HCT116 (cell line): Measurements from ENCODE around the gene RNF111. TPM values are rescaled to one million over a fixed set of nuclear protein-coding genes. Genes with fewer than 3 reads are reported as not detected.

ENCODE experiments used
- ATAC-seq: fragments of 200-7000 bp; cut with Tn5 transposase; 2 replicates; pipeline ENCODE4 v1.9.1; 2020; ENCODE audit warnings: mild to moderate bottlenecking, moderate library complexity
- BruUV-seq: library from RNA; stranded (reverse); fragments of 400-500 nt; replicated peaks from 2 replicates; lab custom pipeline; 2021; lab: Mats Ljungman, UMichigan
- CTCF ChIA-PET: fragments of 300-600 bp; sonication (Branson Sonifier 250); formaldehyde crosslinking; loops from one replicate; lab custom pipeline; 2021; ENCODE audit warnings: antibody characterized with exemption; lab: Charles Lee
- POLR2A ChIA-PET: fragments of 300-600, 350-600 bp; sonication (Branson Sonifier 250); formaldehyde crosslinking; loops from one replicate; lab custom pipeline; 2021; ENCODE audit warnings: antibody characterized with exemption; lab: Charles Lee
- RAD21 ChIA-PET, 2 experiments: fragments of 300-600 bp; sonication (Branson Sonifier 250); formaldehyde crosslinking; loops; one replicate each; lab custom pipeline; 2023; ENCODE audit warnings: low total read pairs in 2 of 2; ENCODE audit not compliant: uncharacterized antibody in 2 of 2, unreplicated experiment in 2 of 2, low non-redundant PET in 1 of 2; lab: Charles Lee
- DNase-seq: peaks from one replicate; pipeline ENCODE4 v3.0.0-alpha.2; 2010; ENCODE audit warnings: low read depth, low spot score
- H2AFZ ChIP-seq: fragments of 200-600 bp; shearing (Covaris generic), sonication (generic); 2 replicates; pipeline ENCODE4 v1.6.1; 2017; ENCODE audit warnings: low read depth, mixed run types, mixed read lengths, antibody characterized with exemption, low read length; ENCODE audit not compliant: poor library complexity, severe bottlenecking
- H3K27ac ChIP-seq: 2 replicates; pipeline ENCODE4 v1.5.1; 2012; ENCODE audit warnings: low read depth, low read length
- H3K27me3 ChIP-seq: fragments of 200-600 bp; sonication (generic); 2 replicates; pipeline ENCODE4 v1.6.1; 2016; ENCODE audit warnings: mixed run types, low read length, mixed read lengths; ENCODE audit not compliant: insufficient read depth
- H3K36me3 ChIP-seq, 2 experiments: fragments of 200-500 bp in 1 of 2; fragments of 200-600 bp in 1 of 2; sonication (Bioruptor generic) in 1 of 2; sonication (generic) in 1 of 2; 2 replicates each; pipeline versions ENCODE4 v1.5.1 to v1.6.1; 2014 to 2016; ENCODE audit warnings: low read length in 2 of 2, inconsistent platforms in 1 of 2, mixed read lengths in 1 of 2, mixed run types in 1 of 2; ENCODE audit not compliant: insufficient read depth in 2 of 2, control insufficient read depth in 1 of 2
- H3K4me1 ChIP-seq, 2 experiments: fragments of 200-600 bp in 1 of 2; sonication (generic) in 1 of 2; 2 replicates each; pipeline versions ENCODE4 v1.5.1 to v1.6.1; 2012 to 2017; ENCODE audit warnings: low read length in 2 of 2, inconsistent platforms in 1 of 2, mild to moderate bottlenecking in 1 of 2, mixed read lengths in 1 of 2, mixed run types in 1 of 2, moderate library complexity in 1 of 2; ENCODE audit not compliant: insufficient read depth in 2 of 2, control insufficient read depth in 1 of 2
- H3K4me2 ChIP-seq: fragments of 200-600 bp; sonication (generic); 2 replicates; pipeline ENCODE4 v1.6.1; 2017; ENCODE audit warnings: mixed run types, low read length, mixed read lengths
- H3K4me3 ChIP-seq, 2 experiments: fragments of 200-600 bp in 1 of 2; sonication (generic) in 1 of 2; replicated peaks in 1 of 2; 2 replicates each; pipeline ENCODE4 v1.5.1; 2011 to 2016; ENCODE audit warnings: low read length in 2 of 2, control low read depth in 1 of 2, low read depth in 1 of 2, mild to moderate bottlenecking in 1 of 2, mixed read lengths in 1 of 2, mixed run types in 1 of 2
- H3K79me2 ChIP-seq: fragments of 200-600 bp; sonication (generic); 2 replicates; pipeline ENCODE4 v1.6.1; 2017; ENCODE audit warnings: mild to moderate bottlenecking, mixed run types, low read length, moderate library complexity, mixed read lengths; ENCODE audit not compliant: insufficient read depth
- H3K9ac ChIP-seq: fragments of 200-600 bp; sonication (generic); 2 replicates; pipeline ENCODE4 v1.6.1; 2016; ENCODE audit warnings: low read length, mixed read lengths
- H3K9me2 ChIP-seq: fragments of 200-600 bp; sonication (generic), shearing (Covaris generic); 2 replicates; pipeline ENCODE4 v1.6.1; 2017; ENCODE audit warnings: mixed run types, mild to moderate bottlenecking, moderate library complexity; ENCODE audit not compliant: insufficient read depth
- H3K9me3 ChIP-seq, 2 experiments: fragments of 200-500 bp in 1 of 2; fragments of 200-600 bp in 1 of 2; sonication (Bioruptor generic) in 1 of 2; sonication (generic) in 1 of 2; 2 replicates each; pipeline ENCODE4 v1.6.1; 2014 to 2017; ENCODE audit warnings: low read length in 2 of 2, mixed read lengths in 2 of 2, inconsistent platforms in 1 of 2, low read depth in 1 of 2, mild to moderate bottlenecking in 1 of 2, mixed run types in 1 of 2, moderate library complexity in 1 of 2; ENCODE audit not compliant: control insufficient read depth in 1 of 2, insufficient read depth in 1 of 2
- H4K20me1 ChIP-seq: fragments of 200-600 bp; sonication (generic), shearing (Covaris generic); 2 replicates; pipeline ENCODE4 v1.6.1; 2017; ENCODE audit warnings: mixed run types, mild to moderate bottlenecking, moderate library complexity; ENCODE audit not compliant: insufficient read depth
- ATF3 ChIP-seq: IDR thresholded peaks from 2 replicates; pipeline ENCODE4 v1.6.1; 2012
- CBX3 ChIP-seq: IDR thresholded peaks from 2 replicates; pipeline ENCODE4 v1.6.1; 2012; ENCODE audit warnings: low read depth
- CEBPB ChIP-seq: IDR thresholded peaks from 2 replicates; pipeline ENCODE4 v1.6.1; 2012; ENCODE audit warnings: low read depth
- EGR1 ChIP-seq: IDR thresholded peaks from 2 replicates; pipeline ENCODE4 v1.6.1; 2012; ENCODE audit warnings: low read depth
- ELF1 ChIP-seq: IDR thresholded peaks from 2 replicates; pipeline ENCODE4 v1.6.1; 2012; ENCODE audit warnings: low read depth, borderline replicate concordance
- EZH2 ChIP-seq: fragments of 200-600 bp; sonication (generic); IDR thresholded peaks from 2 replicates; pipeline ENCODE4 v1.6.1; 2017; ENCODE audit warnings: antibody characterized with exemption, mixed run types
- FOSL1 ChIP-seq: IDR thresholded peaks from 2 replicates; pipeline ENCODE4 v1.6.1; 2012; ENCODE audit warnings: low read depth
- JUND ChIP-seq: IDR thresholded peaks from 2 replicates; pipeline ENCODE4 v1.6.1; 2012
- MAX ChIP-seq: IDR thresholded peaks from 2 replicates; pipeline ENCODE4 v1.6.1; 2012
- POLR2A ChIP-seq: IDR thresholded peaks from 2 replicates; pipeline ENCODE4 v1.7.0; 2011; ENCODE audit warnings: borderline replicate concordance; ENCODE audit not compliant: insufficient read depth, insufficient read length; ENCODE audit errors: extremely low read depth
- POLR2AphosphoS5 ChIP-seq: IDR thresholded peaks from 2 replicates; pipeline ENCODE4 v1.6.1; 2011; ENCODE audit warnings: mild to moderate bottlenecking, low read depth, low read length, moderate library complexity
- RAD21 ChIP-seq: IDR thresholded peaks from 2 replicates; pipeline ENCODE4 v1.6.1; 2012; ENCODE audit warnings: low read depth, mild to moderate bottlenecking
- SP1 ChIP-seq: IDR thresholded peaks from 2 replicates; pipeline ENCODE4 v1.6.1; 2012; ENCODE audit warnings: low read depth
- SRF ChIP-seq: IDR thresholded peaks from 2 replicates; pipeline ENCODE4 v1.6.1; 2012; ENCODE audit warnings: low read depth
- TCF7L2 ChIP-seq: IDR thresholded peaks from 2 replicates; pipeline ENCODE4 v1.7.0; 2011; ENCODE audit warnings: borderline replicate concordance, inconsistent platforms; ENCODE audit not compliant: insufficient read depth, insufficient read length; ENCODE audit errors: extremely low read depth
- YY1 ChIP-seq: IDR thresholded peaks from 2 replicates; pipeline ENCODE4 v1.6.1; 2011; ENCODE audit warnings: low read length, low read depth, moderate library complexity, mild to moderate bottlenecking; ENCODE audit not compliant: insufficient replicate concordance; ENCODE audit errors: extremely low read depth
- ZBTB33 ChIP-seq: IDR thresholded peaks from 2 replicates; pipeline ENCODE4 v1.6.1; 2011; ENCODE audit warnings: mild to moderate bottlenecking, low read length, moderate library complexity; ENCODE audit not compliant: insufficient replicate concordance; ENCODE audit errors: extremely low read depth
- ZFX ChIP-seq: fragments of 450-650 bp; IDR thresholded peaks from 2 replicates; pipeline ENCODE4 v1.6.1; 2017
- ZNF274 ChIP-seq: fragments of 200-500 bp; sonication (Bioruptor generic); IDR thresholded peaks from 2 replicates; pipeline ENCODE4 v1.6.1; 2014; ENCODE audit warnings: mild to moderate bottlenecking, low read depth, low read length, inconsistent platforms
- intact Hi-C: fragments of 100-400 bp; cut with micrococcal nuclease; formaldehyde crosslinking; loops from 2 replicates; pipeline ENCODE4 v1.10.0; 2022
- total RNA-seq: library from RNA; stranded (reverse); gene quantifications from one replicate; pipeline ENCODE4 v1.2.1, GENCODE V29; 2021; ENCODE audit not compliant: unreplicated experiment

Gene RNF111
- total RNA-seq, 1 experiment from 2014 or later: 31.5 TPM

- ChIA-PET POLR2A (no interaction called here), CTCF (no interaction called here), RAD21 (no interaction called here)
- no peaks in the 10 kb centered on the region for H4K20me1 ChIP-seq
- H3K9me2 ChIP-seq: no peaks in the 10 kb centered on the region
- no peaks in the 10 kb centered on the region for H3K36me3 ChIP-seq
- no peak overlapping the region for H3K9ac ChIP-seq
- H3K4me3 ChIP-seq: no peak overlapping the region
- no peaks in the 10 kb centered on the region for H3K27me3 ChIP-seq
- TF ChIP-seq EZH2 (no peak), ZBTB33 (no peak), ELF1 (no peak), POLR2AphosphoS5 (no peak), YY1 (no peak), CBX3 (no peak), TCF7L2 (no peak), SRF (no peak), ZNF274 (no peak), FOSL1 (no peak), JUND (no peak), MAX (no peak), EGR1 (no peak), CEBPB (no peak), SP1 (no peak), POLR2A (no peak), ATF3 (no peak), ZFX (no peak), RAD21 (no peak)
- TF ChIP-seq, all 23 proteins: peak for 0
- no peak overlapping the region for H2AFZ ChIP-seq
- intact Hi-C loops: no loop called here
- no peak overlapping the region for H3K27ac ChIP-seq
- H3K4me1 ChIP-seq: peaks cover 6 to 11% of the 10 kb centered on the region in 2 experiments
- no peak overlapping the region for H3K4me2 ChIP-seq
- no peak for DNase-seq
- H3K9me3 ChIP-seq: no peaks in the 10 kb centered on the region
- ATAC-seq: no peak
- H3K79me2 ChIP-seq: no peaks in the 10 kb centered on the region
- no TSS peak for BruUV-seq
Observed at GRCh38 chr15:58947179-58947578, 40.3 kb upstream of the RNF111 start.
